T47D (cell line): ENCODE data around the gene DPP10.

Source experiments
- DNase-seq, 2 experiments: peaks; one replicate each; pipeline versions ENCODE4 v3.0.0 to v3.0.0-alpha.2; 2011 to 2012; ENCODE audit warnings: low read depth in 1 of 2, low spot score in 1 of 2
- JUND ChIP-seq: IDR thresholded peaks from 2 replicates; pipeline ENCODE4 v1.6.1; 2012; ENCODE audit warnings: low read depth
- in situ Hi-C: cut with HindIII; loops from 2 replicates; pipeline ENCODE4 v1.10.0; 2016; ENCODE audit warnings: low sequenced_read_pairs, low pct_unique_long_range_greater_than_20kb

Gene DPP10

GRCh38 chr2:115554153-115554552 lies 1111.7 kb downstream of the DPP10 start:
- in situ Hi-C loops: no loop called here
- TF ChIP-seq JUND: no peak
- no peak for DNase-seq

DNA sequence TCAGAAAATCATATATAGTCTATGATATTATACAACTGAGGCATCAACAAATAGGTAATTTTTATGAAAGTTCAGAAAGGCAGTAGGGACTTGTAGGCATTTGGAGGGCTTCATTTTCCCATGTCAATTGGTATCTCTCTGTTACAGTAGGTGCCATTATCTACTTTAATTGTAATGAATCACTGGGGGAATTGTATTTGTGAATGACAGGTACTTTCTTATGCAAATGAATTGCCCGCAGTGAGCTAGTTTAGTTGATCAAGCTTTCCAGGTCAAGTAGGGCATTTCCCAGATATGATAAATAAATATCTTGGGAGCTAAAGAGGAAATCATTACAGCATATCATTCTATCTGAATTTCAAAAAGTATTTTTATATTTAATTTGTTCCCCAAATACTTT lies 1116.3 kb downstream of the DPP10 start:
- TF ChIP-seq JUND: no peak
- no peak for DNase-seq
- in situ Hi-C loops: no loop called here

GRCh38 chr2:115560666-115561065 lies 1118.2 kb downstream of the DPP10 start:
- no peak for TF ChIP-seq JUND
- no peak for DNase-seq
- in situ Hi-C loops: no loop called here

DNA sequence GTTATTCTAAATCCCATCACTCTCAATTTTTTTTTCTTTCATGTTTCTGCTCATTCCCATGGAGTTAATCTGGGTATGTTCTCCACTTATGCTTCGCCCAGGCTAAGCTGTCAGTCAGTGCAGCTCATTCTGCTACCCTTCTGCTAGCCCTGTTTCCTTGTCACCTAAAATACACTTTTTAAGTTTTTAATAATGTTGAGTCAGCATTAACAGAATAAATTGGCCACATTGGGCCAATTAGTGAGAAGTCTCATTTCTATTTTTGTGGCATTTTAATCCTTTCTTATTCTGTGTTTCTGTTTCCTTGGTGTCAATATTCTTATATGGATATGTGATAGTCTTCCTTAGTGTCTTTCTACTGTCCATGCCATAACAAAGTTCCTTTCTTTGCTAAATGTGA lies 1126.2 kb downstream of the DPP10 start:
- TF ChIP-seq JUND: no peak
- in situ Hi-C loops: no loop called here
- no peak for DNase-seq

- TF ChIP-seq JUND: no peak
- in situ Hi-C loops: no loop called here
- no peak for DNase-seq
Measured at GRCh38 chr2:115569547-115569946, 1127.1 kb downstream of the DPP10 start.

- in situ Hi-C loops: no loop called here
- DNase-seq: no peak
- no peak for TF ChIP-seq JUND
Measured at GRCh38 chr2:115572746-115573145, 1130.3 kb downstream of the DPP10 start.

DNA sequence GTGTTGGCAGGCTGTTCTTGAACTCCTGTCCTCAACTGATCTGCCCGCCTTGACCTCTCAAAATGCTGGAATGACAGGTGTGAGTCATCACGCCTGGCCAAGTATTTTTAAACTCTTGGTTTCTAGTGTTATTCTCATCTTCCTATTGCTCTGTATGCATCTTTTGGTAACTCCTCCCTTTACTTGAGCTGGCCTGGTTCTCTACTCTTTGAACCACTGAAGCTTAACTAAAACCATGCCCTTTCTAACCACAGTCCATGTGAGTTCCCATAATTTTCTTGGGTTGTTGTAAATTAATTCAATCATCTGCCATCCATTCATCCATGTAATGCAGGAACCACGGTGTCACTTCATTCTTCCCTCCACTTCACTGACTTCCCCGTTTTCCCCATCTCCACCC lies 1131.3 kb downstream of the DPP10 start:
- no peak for DNase-seq
- TF ChIP-seq JUND: no peak
- in situ Hi-C loops: no loop called here

DNA sequence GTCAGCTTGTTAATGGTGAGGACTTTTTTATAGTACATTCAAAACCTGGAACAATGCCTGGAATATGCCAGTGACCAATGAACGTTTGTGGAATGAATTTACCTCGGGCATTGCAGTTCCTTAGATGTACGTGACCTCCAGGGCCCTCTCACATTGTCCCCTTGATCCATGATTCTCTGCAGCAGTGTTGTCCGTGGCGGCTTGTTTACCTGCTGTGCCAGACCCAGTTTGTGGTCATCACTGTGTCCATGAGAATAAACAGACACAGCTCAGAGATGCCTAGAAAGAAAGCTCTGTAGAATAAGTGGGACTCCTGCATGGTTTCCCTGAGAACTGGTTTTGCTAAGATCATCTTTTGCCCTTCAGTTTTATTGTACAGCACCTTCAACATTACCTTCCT lies 1132.2 kb downstream of the DPP10 start:
- in situ Hi-C loops: no loop called here
- DNase-seq: no peak
- TF ChIP-seq JUND: no peak

GRCh38 chr2:115580784-115581183 lies 1138.3 kb downstream of the DPP10 start:
- in situ Hi-C loops: no loop called here
- TF ChIP-seq JUND: no peak
- DNase-seq: peak in 1 of 2 experiments; percentile 8

DNA sequence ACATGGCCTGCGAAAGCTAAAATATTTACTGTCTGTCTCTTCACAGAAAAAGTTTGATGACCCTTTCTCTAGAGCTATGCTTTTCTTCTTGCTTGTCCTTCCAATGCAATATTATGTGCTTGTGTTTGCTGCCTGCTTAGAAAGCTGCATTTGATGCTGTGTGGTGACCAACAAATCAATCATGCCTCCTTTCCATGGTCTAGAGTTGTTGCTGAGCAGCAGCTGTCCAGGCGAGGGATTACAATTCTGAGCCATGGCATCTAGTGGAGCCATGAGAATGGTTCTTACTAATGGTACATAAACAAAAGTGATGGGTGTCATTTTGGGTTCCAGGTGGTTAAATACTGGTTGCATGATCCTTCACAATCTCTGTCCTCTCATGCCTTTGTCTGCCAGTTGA lies 1142.1 kb downstream of the DPP10 start:
- no peak for DNase-seq
- TF ChIP-seq JUND: no peak
- in situ Hi-C loops: no loop called here

GRCh38 chr2:115596659-115597375 lies 1154.4 kb downstream of the DPP10 start:
- in situ Hi-C loops: no loop called here
- no peak for TF ChIP-seq JUND
- no peak for DNase-seq

DNA sequence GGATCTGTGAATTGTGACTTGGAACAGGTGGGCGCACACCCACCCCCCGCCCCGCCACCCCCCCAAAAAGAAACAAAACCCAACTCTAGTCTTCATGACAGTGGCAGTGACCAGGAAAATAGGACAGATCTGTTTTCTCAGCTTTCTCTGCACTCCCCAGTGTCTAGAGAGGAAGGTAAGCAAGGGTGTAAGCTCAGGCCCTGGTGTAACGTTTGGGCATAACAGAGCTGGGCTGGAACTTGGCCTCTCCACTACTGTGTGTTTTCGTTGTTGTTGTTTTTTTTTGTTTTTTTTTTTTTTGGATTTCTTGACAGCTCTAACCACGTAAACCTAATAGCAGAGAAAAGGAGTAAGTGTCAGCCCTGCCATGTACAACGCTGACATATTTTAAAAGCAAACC lies 1160.8 kb downstream of the DPP10 start:
- no peak for TF ChIP-seq JUND
- no peak for DNase-seq
- in situ Hi-C loops: no loop called here

DNA sequence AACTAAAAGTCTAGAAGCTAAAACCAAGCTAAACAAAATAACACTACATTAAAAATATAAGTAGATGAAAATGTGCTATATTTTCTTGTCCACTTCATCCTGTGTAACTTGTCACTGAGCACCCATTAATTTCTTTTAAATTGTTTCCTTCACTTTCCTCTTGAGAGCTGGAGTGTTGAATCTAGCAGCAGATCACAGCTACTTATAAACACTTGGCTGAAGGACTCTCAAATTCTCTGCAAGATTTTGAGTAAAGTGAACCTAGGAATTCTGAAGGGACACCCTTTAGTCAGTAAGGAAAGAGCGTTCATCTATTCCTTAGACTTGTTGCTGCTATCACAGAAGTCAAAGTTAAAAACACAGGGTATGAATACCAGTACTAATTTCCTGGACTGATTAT lies 1163.9 kb downstream of the DPP10 start:
- no peak for DNase-seq
- TF ChIP-seq JUND: no peak
- in situ Hi-C loops: no loop called here

GRCh38 chr2:115609978-115610377 lies 1167.5 kb downstream of the DPP10 start:
- in situ Hi-C loops: no loop called here
- TF ChIP-seq JUND: no peak
- peak in 1 of 2 experiments; percentile 1 for DNase-seq
